Caco-2 (cell line): Measurements from ENCODE around the gene RERE. TPM values are rescaled to one million over a fixed set of nuclear protein-coding genes. Genes with fewer than 3 reads are reported as not detected.

ENCODE experiments used
- BruUV-seq: library from RNA; stranded (reverse); fragments of 400-500 nt; replicated peaks from 2 replicates; lab custom pipeline; 2021; lab: Mats Ljungman, UMichigan
- CTCF ChIA-PET: fragments of 300-600 bp; sonication (Branson Sonifier 250); formaldehyde crosslinking; loops from one replicate; lab custom pipeline; 2022; ENCODE audit warnings: antibody characterized with exemption; lab: Charles Lee
- POLR2A ChIA-PET: fragments of 300-600 bp; sonication (Branson Sonifier 250); formaldehyde crosslinking; loops from one replicate; lab custom pipeline; 2022; ENCODE audit warnings: antibody characterized with exemption; lab: Charles Lee
- DNase-seq, 2 experiments: peaks; one replicate each; pipeline versions ENCODE4 v3.0.0 to v3.0.0-alpha.2; 2020 to 2022
- H3K27me3 ChIP-seq: replicated peaks from 2 replicates; pipeline ENCODE4 v1.6.0; 2011; ENCODE audit warnings: low read length; ENCODE audit not compliant: control insufficient read depth, insufficient read depth
- H3K36me3 ChIP-seq: 2 replicates; pipeline ENCODE4 v1.5.1; 2011; ENCODE audit warnings: low read length; ENCODE audit not compliant: control insufficient read depth, insufficient read depth
- H3K4me1 ChIP-seq: fragments of 250-450 bp; sonication (Bioruptor Pico); 2 replicates; pipeline ENCODE4 v1.5.1; 2020; ENCODE audit warnings: mild to moderate bottlenecking
- H3K4me3 ChIP-seq: 2 replicates; pipeline ENCODE4 v1.5.1; 2011; ENCODE audit warnings: low read depth, mild to moderate bottlenecking, control low read depth, low read length
- H3K9me3 ChIP-seq: fragments of 250-450 bp; sonication (Bioruptor Pico); 2 replicates; pipeline ENCODE4 v1.5.1; 2020; ENCODE audit warnings: mild to moderate bottlenecking, moderate library complexity
- H3K27ac Mint-ChIP-seq: one replicate; pipeline ENCODE4 v1.8.0; 2022; ENCODE audit warnings: mixed read lengths; ENCODE audit not compliant: unreplicated experiment
- H3K27me3 Mint-ChIP-seq: one replicate; pipeline ENCODE4 v1.8.0; 2022; ENCODE audit warnings: mixed read lengths; ENCODE audit not compliant: insufficient read depth, unreplicated experiment
- H3K36me3 Mint-ChIP-seq: one replicate; pipeline ENCODE4 v1.8.0; 2022; ENCODE audit warnings: mild to moderate bottlenecking, mixed read lengths; ENCODE audit not compliant: insufficient read depth, unreplicated experiment
- H3K4me1 Mint-ChIP-seq: one replicate; pipeline ENCODE4 v1.8.0; 2022; ENCODE audit warnings: low read depth, mixed read lengths; ENCODE audit not compliant: unreplicated experiment
- H3K4me3 Mint-ChIP-seq: one replicate; pipeline ENCODE4 v1.8.0; 2022; ENCODE audit warnings: mild to moderate bottlenecking, moderate library complexity, mixed read lengths; ENCODE audit not compliant: unreplicated experiment
- H3K9me3 Mint-ChIP-seq: one replicate; pipeline ENCODE4 v1.8.0; 2022; ENCODE audit warnings: mixed read lengths; ENCODE audit not compliant: unreplicated experiment
- intact Hi-C: fragments of 100-400 bp; cut with micrococcal nuclease; formaldehyde crosslinking; loops from one replicate; pipeline ENCODE4 v1.10.0; 2022; ENCODE audit not compliant: unreplicated experiment
- total RNA-seq: library from RNA; stranded (reverse); gene quantifications from 2 replicates; pipeline ENCODE4 v1.2.3, GENCODE V29; 2022
- TF ChIP-seq, protein P1 (sequence below), 2 experiments: fragments of 200-600 bp in 1 of 2; IDR thresholded peaks; 1 replicate in 1 of 2; 2 replicates in 1 of 2; pipeline versions ENCODE4 v1.5.1 to v1.8.0; 2011 to 2022; ENCODE audit warnings: antibody characterized with exemption in 1 of 2, control low read depth in 1 of 2, inconsistent platforms in 1 of 2, low read depth in 1 of 2, low read length in 1 of 2, mild to moderate bottlenecking in 1 of 2, moderate library complexity in 1 of 2; ENCODE audit not compliant: insufficient read depth in 1 of 2, severe bottlenecking in 1 of 2, unreplicated experiment in 1 of 2

The RERE gene
- total RNA-seq, 1 experiment from 2014 or later, result 85.2 TPM

DNA sequence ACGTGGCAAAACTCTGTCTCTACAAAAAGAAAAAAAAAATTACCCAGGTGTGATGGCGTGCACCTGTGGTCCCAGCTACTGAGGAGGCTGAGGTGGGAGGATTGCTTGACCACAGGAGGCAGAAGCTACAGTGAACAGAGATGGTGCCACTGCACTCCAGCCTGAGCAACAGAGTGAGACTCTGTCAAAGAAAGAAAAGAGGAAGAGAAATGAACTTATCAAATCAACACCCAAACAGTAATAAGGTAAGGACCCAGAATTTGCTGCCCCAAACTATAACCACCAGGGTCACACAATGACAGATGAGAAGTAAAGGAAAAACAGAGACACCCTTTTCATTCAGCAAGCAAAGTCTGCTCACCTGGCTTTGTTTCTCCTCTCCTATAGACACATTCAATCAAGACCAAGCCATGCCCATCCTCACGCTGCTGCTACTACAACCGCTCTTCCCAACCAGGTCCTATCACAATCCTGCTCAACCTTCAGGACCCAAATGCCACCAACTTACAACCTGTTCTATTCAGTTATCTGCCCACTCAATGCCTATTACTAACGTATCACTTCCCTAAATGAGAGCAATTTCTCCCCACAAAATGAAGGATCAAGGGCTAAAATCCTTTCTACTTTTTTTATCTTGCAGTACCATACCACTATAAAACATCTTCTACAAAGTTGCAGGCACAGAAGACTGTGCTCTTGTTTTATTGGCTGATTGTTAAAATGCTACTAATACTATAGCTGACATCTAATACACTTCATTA lies 183.5 kb downstream of the RERE start:
- H3K4me1 Mint-ChIP-seq, result peaks cover 25% of the 10 kb centered on the region
- no peaks in the 10 kb centered on the region for H3K27me3 Mint-ChIP-seq
- no peaks in the 10 kb centered on the region for H3K9me3 ChIP-seq
- BruUV-seq, result no TSS peak
- peaks cover 14% of the 10 kb centered on the region for H3K4me1 ChIP-seq
- H3K9me3 Mint-ChIP-seq, result no peaks in the 10 kb centered on the region
- ChIA-PET POLR2A (no interaction called here), CTCF (no interaction called here)
- intact Hi-C loops, result no loop called here
- TF ChIP-seq, protein P1, sequence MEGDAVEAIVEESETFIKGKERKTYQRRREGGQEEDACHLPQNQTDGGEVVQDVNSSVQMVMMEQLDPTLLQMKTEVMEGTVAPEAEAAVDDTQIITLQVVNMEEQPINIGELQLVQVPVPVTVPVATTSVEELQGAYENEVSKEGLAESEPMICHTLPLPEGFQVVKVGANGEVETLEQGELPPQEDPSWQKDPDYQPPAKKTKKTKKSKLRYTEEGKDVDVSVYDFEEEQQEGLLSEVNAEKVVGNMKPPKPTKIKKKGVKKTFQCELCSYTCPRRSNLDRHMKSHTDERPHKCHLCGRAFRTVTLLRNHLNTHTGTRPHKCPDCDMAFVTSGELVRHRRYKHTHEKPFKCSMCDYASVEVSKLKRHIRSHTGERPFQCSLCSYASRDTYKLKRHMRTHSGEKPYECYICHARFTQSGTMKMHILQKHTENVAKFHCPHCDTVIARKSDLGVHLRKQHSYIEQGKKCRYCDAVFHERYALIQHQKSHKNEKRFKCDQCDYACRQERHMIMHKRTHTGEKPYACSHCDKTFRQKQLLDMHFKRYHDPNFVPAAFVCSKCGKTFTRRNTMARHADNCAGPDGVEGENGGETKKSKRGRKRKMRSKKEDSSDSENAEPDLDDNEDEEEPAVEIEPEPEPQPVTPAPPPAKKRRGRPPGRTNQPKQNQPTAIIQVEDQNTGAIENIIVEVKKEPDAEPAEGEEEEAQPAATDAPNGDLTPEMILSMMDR (IDR thresholded peaks at IDR 0.05; ENCODE audit: insufficient read depth in 1 of 2, low read depth in 1 of 2, low read length in 1 of 2, severe bottlenecking in 1 of 2, unreplicated experiment in 1 of 2), result no peak
- H3K4me3 Mint-ChIP-seq, result no peak overlapping the region
- H3K27me3 ChIP-seq, result no peaks in the 10 kb centered on the region
- no peak overlapping the region for H3K27ac Mint-ChIP-seq
- H3K4me3 ChIP-seq, result no peak overlapping the region
- DNase-seq, result no peak
- H3K36me3 ChIP-seq, result no peaks in the 10 kb centered on the region
- H3K36me3 Mint-ChIP-seq, result peaks cover 10% of the 10 kb centered on the region

DNA sequence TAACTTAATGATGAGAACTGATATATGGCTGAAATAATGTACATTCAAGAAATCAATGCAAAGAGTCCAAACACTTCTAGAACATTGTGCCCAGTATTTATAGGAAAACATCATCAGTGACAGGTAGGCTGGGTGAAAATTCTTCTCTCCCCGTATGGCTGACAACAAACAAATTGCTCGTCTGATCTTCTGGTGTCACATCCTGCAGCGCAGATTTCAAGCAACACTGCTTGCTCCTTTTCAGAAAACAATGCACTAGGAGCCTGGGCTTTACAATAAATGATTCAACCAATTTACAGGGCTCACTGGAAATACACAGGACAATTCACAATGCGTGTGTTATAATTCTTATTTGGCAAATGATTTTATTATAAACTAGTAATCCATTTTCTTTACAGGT lies 185.3 kb downstream of the RERE start:
- no peak overlapping the region for H3K27ac Mint-ChIP-seq
- no peaks in the 10 kb centered on the region for H3K9me3 ChIP-seq
- ChIA-PET POLR2A (no interaction called here), CTCF (interaction anchor here (0.5 kb wide), 1 partner anchor 37 kb away, joined by 3 read pairs; no protein-coding TSS in a partner anchor)
- TF ChIP-seq, protein P1 (IDR thresholded peaks at IDR 0.05; ENCODE audit: insufficient read depth in 1 of 2, low read depth in 1 of 2, low read length in 1 of 2, severe bottlenecking in 1 of 2, unreplicated experiment in 1 of 2), result no peak
- H3K4me1 ChIP-seq, result peaks cover 32% of the 10 kb centered on the region
- no TSS peak for BruUV-seq
- H3K36me3 ChIP-seq, result no peaks in the 10 kb centered on the region
- H3K27me3 Mint-ChIP-seq, result no peaks in the 10 kb centered on the region
- H3K9me3 Mint-ChIP-seq, result no peaks in the 10 kb centered on the region
- H3K4me3 Mint-ChIP-seq, result no peak overlapping the region
- peaks cover 10% of the 10 kb centered on the region for H3K36me3 Mint-ChIP-seq
- no peak for DNase-seq
- intact Hi-C loops, result no loop called here
- H3K4me1 Mint-ChIP-seq, result peaks cover 27% of the 10 kb centered on the region
- H3K27me3 ChIP-seq, result no peaks in the 10 kb centered on the region
- no peak overlapping the region for H3K4me3 ChIP-seq

DNA sequence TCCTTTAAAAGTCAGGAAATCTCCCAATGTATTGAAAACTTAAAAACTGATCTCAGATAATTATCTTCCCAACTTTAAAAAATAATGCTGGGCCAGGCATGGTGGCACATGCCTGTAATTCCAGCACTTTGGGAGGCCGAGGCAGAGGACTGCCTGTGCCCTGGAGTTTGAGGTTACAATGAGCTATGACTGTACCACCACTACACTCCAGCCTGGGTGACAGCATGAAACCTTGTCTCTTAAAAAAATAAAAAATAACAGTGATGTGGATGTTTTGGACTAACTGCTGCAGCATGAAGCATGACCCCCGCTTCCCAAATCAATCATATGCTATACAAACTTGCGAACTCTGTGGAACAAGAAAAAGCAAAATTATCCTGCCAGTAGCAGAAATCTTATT lies 186.3 kb downstream of the RERE start:
- no peaks in the 10 kb centered on the region for H3K36me3 ChIP-seq
- H3K9me3 ChIP-seq, result no peaks in the 10 kb centered on the region
- BruUV-seq, result no TSS peak
- ChIA-PET CTCF (no interaction called here), POLR2A (no interaction called here)
- peaks cover 16% of the 10 kb centered on the region for H3K36me3 Mint-ChIP-seq
- no peak overlapping the region for H3K27ac Mint-ChIP-seq
- no peak overlapping the region for H3K4me3 Mint-ChIP-seq
- peaks cover 42% of the 10 kb centered on the region for H3K4me1 ChIP-seq
- TF ChIP-seq, protein P1 (IDR thresholded peaks at IDR 0.05; ENCODE audit: insufficient read depth in 1 of 2, low read depth in 1 of 2, low read length in 1 of 2, severe bottlenecking in 1 of 2, unreplicated experiment in 1 of 2), result no peak
- H3K4me1 Mint-ChIP-seq, result peaks cover 36% of the 10 kb centered on the region
- intact Hi-C loops, result no loop called here
- H3K27me3 ChIP-seq, result no peaks in the 10 kb centered on the region
- H3K27me3 Mint-ChIP-seq, result no peaks in the 10 kb centered on the region
- DNase-seq, result no peak
- no peak overlapping the region for H3K4me3 ChIP-seq
- H3K9me3 Mint-ChIP-seq, result no peaks in the 10 kb centered on the region
